ENCODE measurements around the gene ASIC3. TPM values are rescaled to one million over a fixed set of nuclear protein-coding genes. Genes with fewer than 3 reads are reported as not detected.

The ASIC3 gene
- total and polyA plus RNA-seq, 2 experiments from 2014 or later, result 2.1 to 4.5 TPM

- Histone ChIP-seq H3K79me2 (no peaks in the 10 kb centered on the region), H3K4me3 (no peak overlapping the region), H3K4me1 (ENCODE audit: insufficient read depth) (peaks cover 25% of the 10 kb centered on the region), H4K20me1 (ENCODE audit: insufficient read depth, poor library complexity, severe bottlenecking) (no peaks in the 10 kb centered on the region), H3K4me2 (peak overlapping the region; percentile 60), H3K27me3 (no peaks in the 10 kb centered on the region), H3K27ac (no peak overlapping the region), H2AFZ (no peak overlapping the region), H3K9me2 (replicated peaks; ENCODE audit: insufficient read depth) (no peaks in the 10 kb centered on the region), H3K36me3 (replicated peaks; ENCODE audit: insufficient read depth, low read depth) (no peaks in the 10 kb centered on the region), H3K9me3 (ENCODE audit: low read depth) (no peaks in the 10 kb centered on the region)
- TF ChIP-seq CTCF (IDR thresholded peaks at IDR 0.05; ENCODE audit: poor library complexity) (no peak), EZH2phosphoT487 (IDR thresholded peaks at IDR 0.05; ENCODE audit: low read depth, severe bottlenecking, unreplicated experiment) (no peak), EZH2 (IDR thresholded peaks at IDR 0.05; ENCODE audit: borderline replicate concordance) (no peak)
- DNase-seq (ENCODE audit: low spot score), result no peak
- 55% methylated on average over 11 of the region's 11 CpGs for WGBS (ENCODE audit: low lambda C conversion rate, missing lambda C conversion rate)
Observed at GRCh38 chr7:151008143-151008510, 40.2 kb upstream of the ASIC3 start.

- H3K79me2 ChIP-seq, result no peaks in the 10 kb centered on the region
- no peaks in the 10 kb centered on the region for H3K9me2 ChIP-seq (replicated peaks; ENCODE audit: insufficient read depth)
- whole genome bisulfite sequencing (ENCODE audit: low lambda C conversion rate, missing lambda C conversion rate), result 64% methylated on average over 36 of the region's 40 CpGs
- no peaks in the 10 kb centered on the region for H4K20me1 ChIP-seq (ENCODE audit: insufficient read depth, poor library complexity, severe bottlenecking)
- no peaks in the 10 kb centered on the region for H3K27me3 ChIP-seq
- H3K27ac ChIP-seq, result no peak overlapping the region
- no peaks in the 10 kb centered on the region for H3K9me3 ChIP-seq (ENCODE audit: low read depth)
- TF ChIP-seq EZH2phosphoT487 (IDR thresholded peaks at IDR 0.05; ENCODE audit: low read depth, severe bottlenecking, unreplicated experiment), result no peak
- TF ChIP-seq CTCF (IDR thresholded peaks at IDR 0.05; ENCODE audit: poor library complexity), result peak; percentile 67
- peaks cover 30% of the 10 kb centered on the region for H3K4me1 ChIP-seq (ENCODE audit: insufficient read depth)
- peak; percentile 64 for DNase-seq (ENCODE audit: low spot score)
- H3K4me3 ChIP-seq, result no peak overlapping the region
- peak overlapping the region; percentile 60 for H3K4me2 ChIP-seq
- H2AFZ ChIP-seq, result no peak overlapping the region
- no peaks in the 10 kb centered on the region for H3K36me3 ChIP-seq (replicated peaks; ENCODE audit: insufficient read depth, low read depth)
Observed at GRCh38 chr7:151008511-151009323, 39.6 kb upstream of the ASIC3 start.

- TF ChIP-seq EZH2 (IDR thresholded peaks at IDR 0.05; ENCODE audit: borderline replicate concordance) (no peak), EZH2phosphoT487 (IDR thresholded peaks at IDR 0.05; ENCODE audit: low read depth, severe bottlenecking, unreplicated experiment) (no peak), CTCF (IDR thresholded peaks at IDR 0.05; ENCODE audit: poor library complexity) (no peak)
- H3K27ac ChIP-seq, result no peak overlapping the region
- H3K36me3 ChIP-seq (replicated peaks; ENCODE audit: insufficient read depth, low read depth), result no peaks in the 10 kb centered on the region
- peaks cover 33% of the 10 kb centered on the region for H3K4me1 ChIP-seq (ENCODE audit: insufficient read depth)
- no peaks in the 10 kb centered on the region for H3K9me3 ChIP-seq (ENCODE audit: low read depth)
- no peaks in the 10 kb centered on the region for H3K27me3 ChIP-seq
- WGBS (ENCODE audit: low lambda C conversion rate, missing lambda C conversion rate), result 74% methylated on average over 21 of the region's 22 CpGs
- no peaks in the 10 kb centered on the region for H4K20me1 ChIP-seq (ENCODE audit: insufficient read depth, poor library complexity, severe bottlenecking)
- no peaks in the 10 kb centered on the region for H3K79me2 ChIP-seq
- H3K4me3 ChIP-seq, result no peak overlapping the region
- H3K9me2 ChIP-seq (replicated peaks; ENCODE audit: insufficient read depth), result no peaks in the 10 kb centered on the region
- no peak for DNase-seq (ENCODE audit: low spot score)
- H2AFZ ChIP-seq, result no peak overlapping the region
- H3K4me2 ChIP-seq, result no peak overlapping the region
Observed at GRCh38 chr7:151009327-151010036, 38.8 kb upstream of the ASIC3 start.
